ENCODE results near the gene SLC13A1. TPM values are rescaled to one million over a fixed set of nuclear protein-coding genes. Genes with fewer than 3 reads are reported as not detected.

Gene SLC13A1
- total RNA-seq, 1 experiment from 2014 or later: not detected

GRCh38 chr7:123216825-123217224 lies 17.1 kb upstream of the SLC13A1 start:
- no peak overlapping the region for H2AFZ ChIP-seq (ENCODE audit: low read depth, low read length, poor library complexity, severe bottlenecking)
- RAD21 ChIA-PET (ENCODE audit: low non-redundant PET in 1 of 2, low total read pairs in 2 of 2, uncharacterized antibody in 2 of 2, unreplicated experiment in 2 of 2): no interaction called here

More at GRCh38 chr7:123216825-123217224, 17.1 kb upstream of the SLC13A1 start:
- no peak for ATAC-seq
- no peaks in the 10 kb centered on the region for H3K4me1 ChIP-seq (ENCODE audit: control insufficient read depth in 1 of 2, insufficient read depth in 2 of 2, low read length in 2 of 2)
- BruUV-seq (replicated peaks): no TSS peak
- TF ChIP-seq RAD21 (IDR thresholded peaks at IDR 0.05; ENCODE audit: low read depth) (no peak), ATF3 (IDR thresholded peaks at IDR 0.05) (no peak), ZNF274 (IDR thresholded peaks at IDR 0.05; ENCODE audit: low read depth, low read length) (no peak), ZBTB33 (IDR thresholded peaks at IDR 0.05; ENCODE audit: extremely low read depth, insufficient replicate concordance, low read length) (no peak), TCF7L2 (IDR thresholded peaks at IDR 0.05; ENCODE audit: borderline replicate concordance, extremely low read depth, insufficient read depth, insufficient read length) (no peak), CBX3 (IDR thresholded peaks at IDR 0.05; ENCODE audit: low read depth) (no peak), SRF (IDR thresholded peaks at IDR 0.05; ENCODE audit: low read depth) (no peak), EZH2 (IDR thresholded peaks at IDR 0.05) (no peak), ELF1 (IDR thresholded peaks at IDR 0.05; ENCODE audit: borderline replicate concordance, low read depth) (no peak), EZH2phosphoT487 (IDR thresholded peaks at IDR 0.05; ENCODE audit: borderline replicate concordance) (no peak), SP1 (IDR thresholded peaks at IDR 0.05; ENCODE audit: low read depth) (no peak)
- no peaks in the 10 kb centered on the region for H3K79me2 ChIP-seq (ENCODE audit: insufficient read depth, low read length)
- H3K4me3 ChIP-seq (replicated peaks in 1 of 2; ENCODE audit: low read depth in 1 of 2, low read length in 2 of 2): no peak overlapping the region
- no peaks in the 10 kb centered on the region for H3K27me3 ChIP-seq (ENCODE audit: insufficient read depth, low read length)
- ChIA-PET CTCF (no interaction called here), POLR2A (no interaction called here)
- no peak overlapping the region for H3K27ac ChIP-seq (ENCODE audit: low read depth, low read length)
- intact Hi-C loops (cut with micrococcal nuclease): no loop called here
- no peak for DNase-seq (ENCODE audit: low read depth, low spot score)
- no peaks in the 10 kb centered on the region for H4K20me1 ChIP-seq (ENCODE audit: insufficient read depth)
- H3K9me2 ChIP-seq (ENCODE audit: insufficient read depth): no peaks in the 10 kb centered on the region
- no peak overlapping the region for H3K4me2 ChIP-seq (ENCODE audit: low read length)
- no peak overlapping the region for H3K9ac ChIP-seq (ENCODE audit: low read length)
- H3K36me3 ChIP-seq (ENCODE audit: control insufficient read depth in 1 of 2, insufficient read depth in 2 of 2, low read length in 2 of 2): no peaks in the 10 kb centered on the region
- peaks cover 0 to 3% of the 10 kb centered on the region in 2 experiments; a peak in 1 of 4 replicates for H3K9me3 ChIP-seq (ENCODE audit: control insufficient read depth in 1 of 2, insufficient read depth in 1 of 2, low read depth in 1 of 2, low read length in 2 of 2)

Measured in HCT116 (cell line).